Mesenchymal stem cell (in vitro differentiated cells and primary cell): Measurements from ENCODE around the gene SEMA4D.

Source experiments
- DNase-seq: peaks from one replicate; pipeline ENCODE4 v3.0.0-alpha.2; 2013
- H2AFZ ChIP-seq: one replicate; pipeline ENCODE4 v1.6.1; 2013; ENCODE audit warnings: low read depth, mild to moderate bottlenecking, control low read depth, inconsistent platforms, low read length, moderate library complexity
- H2AK5ac ChIP-seq: 2 replicates; pipeline ENCODE4 v1.6.1; 2013; ENCODE audit warnings: low read length, moderate library complexity, mild to moderate bottlenecking, inconsistent platforms; ENCODE audit not compliant: severe bottlenecking
- H2BK120ac ChIP-seq: one replicate; pipeline ENCODE4 v1.6.1; 2013; ENCODE audit warnings: low read depth, mild to moderate bottlenecking, inconsistent platforms, low read length, moderate library complexity
- H2BK12ac ChIP-seq, 2 experiments: one replicate each; pipeline ENCODE4 v1.6.1; 2013; ENCODE audit warnings: inconsistent platforms in 2 of 2, low read length in 2 of 2, mild to moderate bottlenecking in 2 of 2, moderate library complexity in 2 of 2, control low read depth in 1 of 2
- H2BK15ac ChIP-seq: one replicate; pipeline ENCODE4 v1.6.1; 2013; ENCODE audit warnings: mild to moderate bottlenecking, low read depth, inconsistent platforms; ENCODE audit not compliant: poor library complexity, severe bottlenecking
- H2BK5ac ChIP-seq: 2 replicates; pipeline ENCODE4 v1.6.1; 2013; ENCODE audit warnings: low read depth, mild to moderate bottlenecking, low read length, control low read depth, inconsistent platforms; ENCODE audit not compliant: poor library complexity, severe bottlenecking
- H3K14ac ChIP-seq, 2 experiments: one replicate each; pipeline ENCODE4 v1.6.1; 2013; ENCODE audit warnings: inconsistent platforms in 2 of 2, low read length in 2 of 2, control low read depth in 1 of 2, mild to moderate bottlenecking in 1 of 2, moderate library complexity in 1 of 2
- H3K18ac ChIP-seq, 2 experiments: one replicate each; pipeline ENCODE4 v1.6.1; 2013; ENCODE audit warnings: inconsistent platforms in 2 of 2, low read length in 2 of 2, control low read depth in 1 of 2, low read depth in 1 of 2, mild to moderate bottlenecking in 1 of 2
- H3K23ac ChIP-seq, 2 experiments: one replicate each; pipeline ENCODE4 v1.6.1; 2013; ENCODE audit warnings: inconsistent platforms in 2 of 2, low read length in 2 of 2, mild to moderate bottlenecking in 2 of 2, moderate library complexity in 2 of 2, control low read depth in 1 of 2
- H3K27ac ChIP-seq: 2 replicates; pipeline ENCODE4 v1.5.1; 2013; ENCODE audit warnings: mild to moderate bottlenecking, moderate library complexity, low read length, control low read depth, inconsistent platforms; ENCODE audit not compliant: poor library complexity, severe bottlenecking
- H3K27me3 ChIP-seq, 2 experiments: 2 replicates each; pipeline versions ENCODE4 v1.6.1 to v1.7.0; 2013; ENCODE audit warnings: low read length in 2 of 2, mild to moderate bottlenecking in 2 of 2, moderate library complexity in 2 of 2, control low read depth in 1 of 2, inconsistent platforms in 1 of 2; ENCODE audit not compliant: control insufficient read depth in 1 of 2, insufficient read depth in 1 of 2
- H3K36me3 ChIP-seq, 2 experiments: 2 replicates each; pipeline versions ENCODE4 v1.6.1 to v1.7.0; 2013; ENCODE audit warnings: low read length in 2 of 2, control low read depth in 1 of 2, inconsistent platforms in 1 of 2, low read depth in 1 of 2, mild to moderate bottlenecking in 1 of 2; ENCODE audit not compliant: insufficient read depth in 2 of 2, control insufficient read depth in 1 of 2
- H3K4ac ChIP-seq, 2 experiments: one replicate each; pipeline ENCODE4 v1.6.1; 2013; ENCODE audit warnings: inconsistent platforms in 2 of 2, low read length in 2 of 2, mild to moderate bottlenecking in 2 of 2, moderate library complexity in 2 of 2, control low read depth in 1 of 2, low read depth in 1 of 2
- H3K4me1 ChIP-seq: 2 replicates; pipeline ENCODE4 v1.6.1; 2013; ENCODE audit warnings: low read depth, low read length, control low read depth; ENCODE audit not compliant: control insufficient read depth, insufficient read depth
- H3K4me2 ChIP-seq: 2 replicates; pipeline ENCODE4 v1.6.1; 2013; ENCODE audit warnings: low read length, mild to moderate bottlenecking, inconsistent platforms; ENCODE audit not compliant: poor library complexity, severe bottlenecking
- H3K4me3 ChIP-seq, 2 experiments: 2 replicates each; pipeline versions ENCODE4 v1.5.1 to v1.7.0; 2013; ENCODE audit warnings: low read length in 2 of 2, mild to moderate bottlenecking in 2 of 2, control low read depth in 1 of 2, low read depth in 1 of 2; ENCODE audit not compliant: insufficient read depth in 1 of 2
- H3K79me1 ChIP-seq: replicated peaks from 2 replicates; pipeline ENCODE4 v1.6.1; 2013; ENCODE audit warnings: mild to moderate bottlenecking, control low read depth, low read length, inconsistent platforms; ENCODE audit not compliant: poor library complexity, severe bottlenecking
- H3K9ac ChIP-seq: 2 replicates; pipeline ENCODE4 v1.7.0; 2013; ENCODE audit warnings: mild to moderate bottlenecking, low read length, moderate library complexity
- H3K9me3 ChIP-seq: 2 replicates; pipeline ENCODE4 v1.7.0; 2013; ENCODE audit warnings: mild to moderate bottlenecking, low read length; ENCODE audit not compliant: control insufficient read depth
- H4K8ac ChIP-seq: one replicate; pipeline ENCODE4 v1.6.1; 2013; ENCODE audit warnings: inconsistent platforms, mild to moderate bottlenecking, low read length, moderate library complexity
- H4K91ac ChIP-seq: one replicate; pipeline ENCODE4 v1.6.1; 2013; ENCODE audit warnings: mild to moderate bottlenecking, low read length, inconsistent platforms
- WGBS: methylation state at CpG from one replicate; pipeline ENCODE4 v1.1.7; 2013; ENCODE audit warnings: mixed read lengths; 5-methylcytosine and 5-hydroxymethylcytosine counted together

SEMA4D gene

GRCh38 chr9:89367281-89367680, 130.6 kb downstream of the SEMA4D start:
- WGBS: 97% methylated on average over 4 of the region's 4 CpGs
- Histone ChIP-seq H3K79me1 (no peaks in the 10 kb centered on the region), H2BK120ac (no peak overlapping the region), H2AFZ (no peak overlapping the region), H3K4ac (no peak overlapping the region), H3K27me3 (no peaks in the 10 kb centered on the region), H4K91ac (no peak overlapping the region), H3K27ac (no peak overlapping the region), H3K4me3 (no peak overlapping the region), H3K9ac (no peak overlapping the region), H3K36me3 (peaks cover 8 to 47% of the 10 kb centered on the region in 2 experiments), H3K9me3 (no peaks in the 10 kb centered on the region), H3K4me1 (peaks cover 6% of the 10 kb centered on the region), H2BK12ac (no peak overlapping the region), H2BK15ac (no peak overlapping the region), H3K18ac (no peak overlapping the region), H3K23ac (no peak overlapping the region), H2BK5ac (no peak overlapping the region), H3K4me2 (no peak overlapping the region), H3K14ac (no peak overlapping the region), H4K8ac (no peak overlapping the region), H2AK5ac (no peak overlapping the region)
- no peak for DNase-seq

GRCh38 chr9:89366711-89367110, 131.2 kb downstream of the SEMA4D start:
- Histone ChIP-seq H3K4ac (no peak overlapping the region), H3K9me3 (no peaks in the 10 kb centered on the region), H2BK12ac (no peak overlapping the region), H2AK5ac (no peak overlapping the region), H3K27ac (no peak overlapping the region), H3K27me3 (no peaks in the 10 kb centered on the region), H2AFZ (no peak overlapping the region), H3K14ac (no peak overlapping the region), H3K36me3 (peaks cover 13 to 53% of the 10 kb centered on the region in 2 experiments), H3K18ac (no peak overlapping the region), H3K4me3 (no peak overlapping the region), H4K8ac (no peak overlapping the region), H2BK5ac (no peak overlapping the region), H2BK120ac (no peak overlapping the region), H3K23ac (no peak overlapping the region), H3K79me1 (no peaks in the 10 kb centered on the region), H2BK15ac (no peak overlapping the region), H3K4me2 (no peak overlapping the region), H3K9ac (no peak overlapping the region), H4K91ac (no peak overlapping the region), H3K4me1 (peaks cover 7% of the 10 kb centered on the region)
- 83% methylated on average over 2 of the region's 3 CpGs for WGBS
- no peak for DNase-seq

DNA sequence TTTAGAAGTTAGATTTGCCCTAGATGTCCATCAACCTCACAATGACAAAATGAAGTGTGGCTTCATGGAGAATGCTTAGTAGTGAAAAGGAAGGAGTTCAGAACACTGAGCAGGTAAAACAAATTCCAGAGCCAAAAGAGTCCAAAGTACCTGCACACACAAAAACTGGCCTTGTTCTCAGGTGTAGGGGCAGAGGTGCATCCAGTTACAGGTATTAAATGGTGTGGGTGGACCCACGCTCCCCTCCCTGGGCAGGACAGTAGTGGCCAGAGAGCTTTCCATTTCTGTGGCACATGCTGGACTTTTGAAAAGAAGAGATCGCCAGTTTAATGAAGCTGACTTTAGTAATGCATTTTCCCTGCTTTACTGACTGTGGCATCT, 132.4 kb downstream of the SEMA4D start:
- WGBS: 95% methylated on average over 2 of the region's 2 CpGs
- Histone ChIP-seq H2BK12ac (no peak overlapping the region), H3K27ac (no peak overlapping the region), H3K36me3 (peaks cover 25 to 57% of the 10 kb centered on the region in 2 experiments), H3K14ac (no peak overlapping the region), H3K18ac (no peak overlapping the region), H3K4me3 (no peak overlapping the region), H2AK5ac (no peak overlapping the region), H3K9ac (no peak overlapping the region), H2BK5ac (no peak overlapping the region), H3K79me1 (no peaks in the 10 kb centered on the region), H2BK15ac (no peak overlapping the region), H3K9me3 (no peaks in the 10 kb centered on the region), H4K91ac (no peak overlapping the region), H3K23ac (no peak overlapping the region), H4K8ac (no peak overlapping the region), H3K27me3 (no peaks in the 10 kb centered on the region), H3K4me1 (peaks cover 5% of the 10 kb centered on the region), H2BK120ac (no peak overlapping the region), H2AFZ (no peak overlapping the region), H3K4me2 (no peak overlapping the region), H3K4ac (no peak overlapping the region)
- no peak for DNase-seq

- Histone ChIP-seq H2AK5ac (no peak overlapping the region), H3K4me3 (no peak overlapping the region), H3K4me1 (peaks cover 1% of the 10 kb centered on the region), H3K79me1 (no peaks in the 10 kb centered on the region), H2AFZ (no peak overlapping the region), H3K4ac (no peak overlapping the region), H3K14ac (no peak overlapping the region), H3K36me3 (peaks cover 32 to 55% of the 10 kb centered on the region in 2 experiments), H2BK120ac (no peak overlapping the region), H4K8ac (no peak overlapping the region), H3K27ac (no peak overlapping the region), H3K9me3 (no peaks in the 10 kb centered on the region), H3K18ac (no peak overlapping the region), H3K27me3 (no peaks in the 10 kb centered on the region), H4K91ac (no peak overlapping the region), H3K4me2 (no peak overlapping the region), H3K23ac (no peak overlapping the region), H2BK15ac (no peak overlapping the region), H3K9ac (no peak overlapping the region), H2BK5ac (no peak overlapping the region), H2BK12ac (no peak overlapping the region)
- 94% methylated on average over 14 of the region's 17 CpGs for WGBS
- DNase-seq: no peak
Measured at GRCh38 chr9:89364666-89365531, 133.0 kb downstream of the SEMA4D start.
